ENCODE measurements around the gene ELOVL1. TPM values are rescaled to one million over a fixed set of nuclear protein-coding genes. Genes with fewer than 3 reads are reported as not detected.
A peak's percentile ranks its signal among the peaks of the same experiment; 100 is the strongest.

ELOVL1 gene
- total and polyA plus RNA-seq, 2 of the 13 experiments (the other 11 are each of a cell fraction or from before 2014, with no cell fraction given), result 55.2 to 77.4 TPM

DNA sequence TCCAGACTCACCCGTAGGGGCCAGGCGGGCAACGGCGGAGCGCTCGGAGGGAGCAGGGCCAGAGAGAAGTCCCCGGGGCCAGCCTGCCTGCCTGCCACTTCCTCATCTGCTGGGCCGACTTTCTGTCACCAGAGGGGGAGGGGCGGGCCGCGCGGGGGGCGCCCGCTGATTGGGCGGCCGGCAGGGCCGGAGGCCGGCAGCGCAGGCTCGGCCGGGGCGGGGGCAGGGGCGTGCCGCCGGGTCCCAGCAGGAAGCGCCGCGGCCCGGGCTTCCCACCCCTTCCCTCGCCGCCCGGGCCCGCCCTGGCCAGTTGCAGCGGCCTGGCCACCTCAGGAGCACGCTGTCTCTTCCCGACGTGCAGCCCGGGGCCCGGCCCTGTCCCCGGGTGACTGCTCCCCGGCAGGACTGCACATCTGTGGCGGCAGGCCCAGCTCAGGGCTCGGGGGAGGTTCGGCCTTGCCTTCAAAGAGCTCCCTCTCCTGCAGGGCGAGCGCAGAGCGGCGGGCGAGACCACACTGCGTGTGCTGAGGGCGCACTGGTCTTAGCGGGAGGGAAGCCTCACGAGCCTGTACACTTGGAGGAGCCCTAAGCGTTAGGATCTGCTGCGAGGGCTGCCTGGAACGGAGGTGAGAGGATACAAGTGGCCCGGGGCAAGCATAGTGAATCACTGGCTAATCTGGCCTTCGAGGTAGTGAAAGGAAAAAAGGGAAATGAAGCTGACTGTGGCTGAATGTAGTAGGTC lies at the start of gene ELOVL1 (continued):
- TF ChIP-seq, protein P1, sequence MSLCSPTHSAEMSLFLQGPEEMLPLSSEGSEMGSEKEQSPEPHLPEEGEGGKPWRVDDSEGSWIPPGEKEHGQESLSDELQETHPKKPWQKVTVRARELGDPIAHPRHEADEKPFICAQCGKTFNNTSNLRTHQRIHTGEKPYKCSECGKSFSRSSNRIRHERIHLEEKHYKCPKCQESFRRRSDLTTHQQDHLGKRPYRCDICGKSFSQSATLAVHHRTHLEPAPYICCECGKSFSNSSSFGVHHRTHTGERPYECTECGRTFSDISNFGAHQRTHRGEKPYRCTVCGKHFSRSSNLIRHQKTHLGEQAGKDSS (CRISPR knock-in tag; IDR thresholded peaks at IDR 0.05; ENCODE audit: borderline replicate concordance, low read depth), result peak; percentile 73; the same call in 1 of the 2 replicates
- TF ChIP-seq POGZ (CRISPR knock-in tag; IDR thresholded peaks at IDR 0.05) (0 out of 2 replicates have a peak, but pooled peaks have one; percentile 40), ZNF33A (CRISPR knock-in tag; IDR thresholded peaks at IDR 0.05; ENCODE audit: borderline replicate concordance) (no peak), HMGA1 (CRISPR knock-in tag; conservative IDR thresholded peaks at IDR 0.05) (no peak), PCBP1 (IDR thresholded peaks at IDR 0.05; ENCODE audit: borderline replicate concordance, low read depth, low read length) (no peak), HOXA7 (CRISPR knock-in tag; IDR thresholded peaks at IDR 0.05) (0 out of 2 replicates have a peak, but pooled peaks have one; percentile 20), SNAPC2 (CRISPR knock-in tag; IDR thresholded peaks at IDR 0.05) (peak; percentile 90), NFIB (CRISPR knock-in tag; IDR thresholded peaks at IDR 0.05; ENCODE audit: borderline replicate concordance) (0 out of 2 replicates have a peak, but pooled peaks have one; percentile 26), ZNF746 (CRISPR knock-in tag; IDR thresholded peaks at IDR 0.05) (peak; percentile 86), NAIF1 (CRISPR knock-in tag; IDR thresholded peaks at IDR 0.05; ENCODE audit: borderline replicate concordance) (no peak), ZNF562 (CRISPR knock-in tag; IDR thresholded peaks at IDR 0.05; ENCODE audit: borderline replicate concordance) (peak; percentile 63; the same call in 1 of the 2 replicates), ZNF75D (CRISPR knock-in tag; IDR thresholded peaks at IDR 0.05; ENCODE audit: borderline replicate concordance) (no peak), ZNF383 (CRISPR knock-in tag; IDR thresholded peaks at IDR 0.05; ENCODE audit: borderline replicate concordance) (no peak), ZBTB8A (CRISPR knock-in tag; IDR thresholded peaks at IDR 0.05; ENCODE audit: borderline replicate concordance, low read depth) (no peak), KAT8 (CRISPR knock-in tag; IDR thresholded peaks at IDR 0.05) (peak; percentile 85)
- TF ChIP-seq, protein P2, sequence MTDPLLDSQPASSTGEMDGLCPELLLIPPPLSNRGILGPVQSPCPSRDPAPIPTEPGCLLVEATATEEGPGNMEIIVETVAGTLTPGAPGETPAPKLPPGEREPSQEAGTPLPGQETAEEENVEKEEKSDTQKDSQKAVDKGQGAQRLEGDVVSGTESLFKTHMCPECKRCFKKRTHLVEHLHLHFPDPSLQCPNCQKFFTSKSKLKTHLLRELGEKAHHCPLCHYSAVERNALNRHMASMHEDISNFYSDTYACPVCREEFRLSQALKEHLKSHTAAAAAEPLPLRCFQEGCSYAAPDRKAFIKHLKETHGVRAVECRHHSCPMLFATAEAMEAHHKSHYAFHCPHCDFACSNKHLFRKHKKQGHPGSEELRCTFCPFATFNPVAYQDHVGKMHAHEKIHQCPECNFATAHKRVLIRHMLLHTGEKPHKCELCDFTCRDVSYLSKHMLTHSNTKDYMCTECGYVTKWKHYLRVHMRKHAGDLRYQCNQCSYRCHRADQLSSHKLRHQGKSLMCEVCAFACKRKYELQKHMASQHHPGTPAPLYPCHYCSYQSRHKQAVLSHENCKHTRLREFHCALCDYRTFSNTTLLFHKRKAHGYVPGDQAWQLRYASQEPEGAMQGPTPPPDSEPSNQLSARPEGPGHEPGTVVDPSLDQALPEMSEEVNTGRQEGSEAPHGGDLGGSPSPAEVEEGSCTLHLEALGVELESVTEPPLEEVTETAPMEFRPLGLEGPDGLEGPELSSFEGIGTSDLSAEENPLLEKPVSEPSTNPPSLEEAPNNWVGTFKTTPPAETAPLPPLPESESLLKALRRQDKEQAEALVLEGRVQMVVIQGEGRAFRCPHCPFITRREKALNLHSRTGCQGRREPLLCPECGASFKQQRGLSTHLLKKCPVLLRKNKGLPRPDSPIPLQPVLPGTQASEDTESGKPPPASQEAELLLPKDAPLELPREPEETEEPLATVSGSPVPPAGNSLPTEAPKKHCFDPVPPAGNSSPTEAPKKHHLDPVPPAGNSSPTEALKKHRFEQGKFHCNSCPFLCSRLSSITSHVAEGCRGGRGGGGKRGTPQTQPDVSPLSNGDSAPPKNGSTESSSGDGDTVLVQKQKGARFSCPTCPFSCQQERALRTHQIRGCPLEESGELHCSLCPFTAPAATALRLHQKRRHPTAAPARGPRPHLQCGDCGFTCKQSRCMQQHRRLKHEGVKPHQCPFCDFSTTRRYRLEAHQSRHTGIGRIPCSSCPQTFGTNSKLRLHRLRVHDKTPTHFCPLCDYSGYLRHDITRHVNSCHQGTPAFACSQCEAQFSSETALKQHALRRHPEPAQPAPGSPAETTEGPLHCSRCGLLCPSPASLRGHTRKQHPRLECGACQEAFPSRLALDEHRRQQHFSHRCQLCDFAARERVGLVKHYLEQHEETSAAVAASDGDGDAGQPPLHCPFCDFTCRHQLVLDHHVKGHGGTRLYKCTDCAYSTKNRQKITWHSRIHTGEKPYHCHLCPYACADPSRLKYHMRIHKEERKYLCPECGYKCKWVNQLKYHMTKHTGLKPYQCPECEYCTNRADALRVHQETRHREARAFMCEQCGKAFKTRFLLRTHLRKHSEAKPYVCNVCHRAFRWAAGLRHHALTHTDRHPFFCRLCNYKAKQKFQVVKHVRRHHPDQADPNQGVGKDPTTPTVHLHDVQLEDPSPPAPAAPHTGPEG (CRISPR knock-in tag; IDR thresholded peaks at IDR 0.05), result peak; percentile 87
- TF ChIP-seq, protein P3, sequence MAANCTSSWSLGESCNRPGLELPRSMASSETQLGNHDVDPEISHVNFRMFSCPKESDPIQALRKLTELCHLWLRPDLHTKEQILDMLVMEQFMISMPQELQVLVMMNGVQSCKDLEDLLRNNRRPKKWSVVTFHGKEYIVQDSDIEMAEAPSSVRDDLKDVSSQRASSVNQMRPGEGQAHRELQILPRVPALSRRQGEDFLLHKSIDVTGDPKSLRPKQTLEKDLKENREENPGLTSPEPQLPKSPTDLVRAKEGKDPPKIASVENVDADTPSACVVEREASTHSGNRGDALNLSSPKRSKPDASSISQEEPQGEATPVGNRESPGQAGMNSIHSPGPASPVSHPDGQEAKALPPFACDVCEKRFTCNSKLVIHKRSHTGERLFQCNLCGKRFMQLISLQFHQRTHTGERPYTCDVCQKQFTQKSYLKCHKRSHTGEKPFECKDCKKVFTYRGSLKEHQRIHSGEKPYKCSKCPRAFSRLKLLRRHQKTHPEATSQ (CRISPR knock-in tag; IDR thresholded peaks at IDR 0.05; ENCODE audit: borderline replicate concordance), result peak; percentile 80; the same call in 1 of the 2 replicates
- TF ChIP-seq, protein P4, sequence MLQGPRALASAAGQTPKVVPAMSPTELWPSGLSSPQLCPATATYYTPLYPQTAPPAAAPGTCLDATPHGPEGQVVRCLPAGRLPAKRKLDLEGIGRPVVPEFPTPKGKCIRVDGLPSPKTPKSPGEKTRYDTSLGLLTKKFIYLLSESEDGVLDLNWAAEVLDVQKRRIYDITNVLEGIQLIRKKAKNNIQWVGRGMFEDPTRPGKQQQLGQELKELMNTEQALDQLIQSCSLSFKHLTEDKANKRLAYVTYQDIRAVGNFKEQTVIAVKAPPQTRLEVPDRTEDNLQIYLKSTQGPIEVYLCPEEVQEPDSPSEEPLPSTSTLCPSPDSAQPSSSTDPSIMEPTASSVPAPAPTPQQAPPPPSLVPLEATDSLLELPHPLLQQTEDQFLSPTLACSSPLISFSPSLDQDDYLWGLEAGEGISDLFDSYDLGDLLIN (CRISPR knock-in tag; IDR thresholded peaks at IDR 0.05; ENCODE audit: borderline replicate concordance), result no peak
